RWPE2 (cell line): Measurements from ENCODE around the gene SPIRE2.
A peak's percentile ranks its signal among the peaks of the same experiment; 100 is the strongest.

ENCODE experiments used
- ATAC-seq: fragments of 200-7000 bp; cut with Tn5 transposase; 3 replicates; pipeline ENCODE4 v1.9.1; 2021; ENCODE audit warnings: low read depth
- DNase-seq: peaks from one replicate; pipeline ENCODE4 v3.0.0-alpha.2; 2020; ENCODE audit warnings: low spot score
- H3K27ac ChIP-seq: fragments of 450-650 bp; 2 replicates; pipeline ENCODE4 v1.5.1; 2017; ENCODE audit warnings: mild to moderate bottlenecking; ENCODE audit not compliant: poor library complexity, severe bottlenecking
- H3K27me3 ChIP-seq: fragments of 250-450 bp; sonication (Bioruptor Pico); 2 replicates; pipeline ENCODE4 v1.5.1; 2021; ENCODE audit warnings: mild to moderate bottlenecking, moderate library complexity; ENCODE audit not compliant: insufficient read depth, poor library complexity, severe bottlenecking
- H3K36me3 ChIP-seq: fragments of 250-450 bp; sonication (Bioruptor Pico); 2 replicates; pipeline ENCODE4 v1.5.1; 2020; ENCODE audit warnings: low read depth, mild to moderate bottlenecking, moderate library complexity
- H3K4me1 ChIP-seq: fragments of 250-450 bp; sonication (Bioruptor Pico); 2 replicates; pipeline ENCODE4 v1.5.1; 2021; ENCODE audit warnings: mild to moderate bottlenecking, moderate library complexity; ENCODE audit not compliant: insufficient read depth, poor library complexity, severe bottlenecking
- H3K4me3 ChIP-seq: fragments of 250-450 bp; sonication (Bioruptor Pico); 2 replicates; pipeline ENCODE4 v1.5.1; 2021; ENCODE audit warnings: mild to moderate bottlenecking, moderate library complexity; ENCODE audit not compliant: severe bottlenecking
- H3K9me3 ChIP-seq: fragments of 250-450 bp; sonication (Bioruptor Pico); 2 replicates; pipeline ENCODE4 v1.5.1; 2021; ENCODE audit warnings: mild to moderate bottlenecking, moderate library complexity; ENCODE audit not compliant: severe bottlenecking
- CTCF ChIP-seq: fragments of 450-650 bp; IDR thresholded peaks from one replicate; pipeline ENCODE4 v1.5.1; 2017; ENCODE audit warnings: mild to moderate bottlenecking, moderate library complexity; ENCODE audit not compliant: poor library complexity, severe bottlenecking

Gene SPIRE2

GRCh38 chr16:89903908-89904515 lies 75.7 kb downstream of the SPIRE2 start:
- Histone ChIP-seq H3K27ac (peak overlapping the region; percentile 12), H3K9me3 (no peaks in the 10 kb centered on the region), H3K4me1 (no peaks in the 10 kb centered on the region), H3K4me3 (no peak overlapping the region), H3K27me3 (no peaks in the 10 kb centered on the region), H3K36me3 (peaks cover 66% of the 10 kb centered on the region)
- ATAC-seq: peak; percentile 6; the same call in 2 of the 3 replicates
- TF ChIP-seq CTCF: no peak
- DNase-seq: no peak

- Histone ChIP-seq H3K27me3 (no peaks in the 10 kb centered on the region), H3K9me3 (no peaks in the 10 kb centered on the region), H3K4me1 (no peaks in the 10 kb centered on the region), H3K27ac (peak overlapping the region; percentile 12), H3K4me3 (no peak overlapping the region), H3K36me3 (peaks cover 62% of the 10 kb centered on the region)
- DNase-seq (peak; percentile 75), ATAC-seq (peak; percentile 73)
- TF ChIP-seq CTCF: no peak
These were observed 76.6 kb downstream of the SPIRE2 start for GRCh38 chr16:89904606-89905510.

DNA sequence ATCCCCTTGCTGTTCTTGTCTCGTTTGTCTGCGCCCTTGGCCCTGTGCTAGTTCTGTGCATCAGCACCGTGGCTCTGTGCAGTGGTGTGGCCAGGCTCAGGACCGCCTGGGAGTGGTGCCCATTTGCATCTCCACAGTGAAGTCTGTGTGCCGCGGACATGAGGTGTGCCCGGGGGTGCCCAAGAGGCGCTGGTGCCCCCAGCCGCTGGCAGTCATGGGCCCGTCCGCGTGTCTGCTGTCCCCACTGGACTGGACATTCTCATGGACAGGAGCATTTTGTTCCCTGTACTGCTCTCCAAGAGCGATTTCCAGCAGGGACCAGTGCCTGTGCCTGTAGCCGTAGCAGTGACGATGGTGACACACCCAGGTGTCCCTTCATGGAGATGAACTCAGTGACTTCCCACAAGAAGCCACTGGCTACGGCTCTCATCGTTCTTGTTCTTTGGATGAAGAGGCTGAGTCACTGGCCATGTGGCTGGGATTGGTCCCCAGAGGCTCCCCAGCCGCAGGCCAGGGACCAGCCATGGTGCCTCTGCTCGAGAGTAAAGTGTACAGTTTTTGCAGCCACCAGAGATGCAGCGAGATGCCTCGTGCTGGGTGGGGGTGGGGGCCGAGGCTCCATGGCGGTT lies 77.3 kb downstream of the SPIRE2 start:
- Histone ChIP-seq H3K4me1 (peaks cover 3% of the 10 kb centered on the region), H3K4me3 (no peak overlapping the region), H3K36me3 (peaks cover 57% of the 10 kb centered on the region), H3K27ac (no peak overlapping the region), H3K27me3 (no peaks in the 10 kb centered on the region), H3K9me3 (no peaks in the 10 kb centered on the region)
- TF ChIP-seq CTCF: no peak
- DNase-seq: no peak
- no peak for ATAC-seq

- no peak for ATAC-seq
These were observed 78.1 kb downstream of the SPIRE2 start for GRCh38 chr16:89906140-89907025.

More at GRCh38 chr16:89906140-89907025, 78.1 kb downstream of the SPIRE2 start:
- H3K4me3 ChIP-seq: no peak overlapping the region
- peak; percentile 63 for DNase-seq
- peaks cover 3% of the 10 kb centered on the region for H3K4me1 ChIP-seq
- no peaks in the 10 kb centered on the region for H3K9me3 ChIP-seq
- peaks cover 52% of the 10 kb centered on the region for H3K36me3 ChIP-seq
- no peak overlapping the region for H3K27ac ChIP-seq
- no peaks in the 10 kb centered on the region for H3K27me3 ChIP-seq
- TF ChIP-seq CTCF: no peak
